BE2C (cell line): ENCODE measurements around the gene RAPGEF2.

ENCODE experiments used
- DNase-seq: peaks from one replicate; pipeline ENCODE4 v3.0.0-alpha.2; 2020
- H3K27me3 ChIP-seq: fragments of 250-450 bp; sonication (Bioruptor Pico); 2 replicates; pipeline ENCODE4 v1.5.1; 2020; ENCODE audit warnings: mild to moderate bottlenecking
- H3K36me3 ChIP-seq: fragments of 250-450 bp; sonication (Bioruptor Pico); 2 replicates; pipeline ENCODE4 v1.5.1; 2020; ENCODE audit warnings: mild to moderate bottlenecking
- H3K4me1 ChIP-seq: fragments of 250-450 bp; sonication (Bioruptor Pico); 2 replicates; pipeline ENCODE4 v1.5.1; 2020
- H3K4me3 ChIP-seq: 2 replicates; pipeline ENCODE4 v1.5.1; 2011; ENCODE audit warnings: low read depth, low read length
- H3K9me3 ChIP-seq: fragments of 250-450 bp; sonication (Bioruptor Pico); 2 replicates; pipeline ENCODE4 v1.5.1; 2020
- CTCF ChIP-seq: IDR thresholded peaks from 2 replicates; pipeline ENCODE4 v1.5.1; 2012; ENCODE audit warnings: mild to moderate bottlenecking, low read depth, low read length

Gene RAPGEF2

DNA sequence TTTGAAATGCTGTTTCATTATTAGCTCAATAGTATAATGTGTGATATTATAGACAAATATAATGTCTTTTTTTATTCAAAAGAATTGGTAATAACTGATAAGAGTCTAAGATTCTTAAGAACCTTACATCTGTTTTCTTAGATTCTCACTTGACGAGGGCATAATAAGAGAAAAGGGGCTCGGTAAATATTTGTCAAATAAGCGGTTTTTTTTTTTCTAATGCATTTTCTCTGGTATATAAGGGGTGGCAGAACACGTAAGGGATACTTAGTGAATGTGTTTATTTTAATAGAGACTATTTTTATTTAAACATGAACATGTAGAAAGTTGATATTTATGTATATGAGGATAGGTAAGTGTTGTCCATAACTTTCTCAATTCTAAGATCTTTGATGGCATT lies 200.6 kb downstream of the RAPGEF2 start:
- DNase-seq = no peak
- H3K9me3 ChIP-seq = no peaks in the 10 kb centered on the region

DNA sequence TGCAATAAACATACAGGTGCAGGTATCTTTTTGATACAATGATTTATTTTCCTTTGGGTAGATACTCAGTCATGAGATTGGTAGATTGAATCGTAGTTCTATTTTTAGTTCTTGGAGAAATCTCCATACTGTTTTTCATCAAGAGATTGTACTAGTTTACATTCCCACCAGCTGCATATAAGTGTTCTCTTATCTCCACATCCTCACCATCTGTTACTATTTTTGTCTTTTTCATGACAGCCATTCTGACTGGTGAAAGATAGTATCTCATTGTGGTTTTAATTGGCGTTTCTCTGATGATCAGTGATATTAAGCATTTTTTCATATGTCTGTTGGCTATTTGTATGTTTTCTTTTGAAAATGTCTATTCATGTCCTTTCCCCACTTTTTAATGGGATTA lies 202.2 kb downstream of the RAPGEF2 start:
- no peak for DNase-seq
- Histone ChIP-seq H3K4me3 (no peak overlapping the region), H3K9me3 (no peaks in the 10 kb centered on the region), H3K4me1 (no peaks in the 10 kb centered on the region; the same call in none of the 2 replicates), H3K27me3 (no peaks in the 10 kb centered on the region), H3K36me3 (peaks cover 30% of the 10 kb centered on the region)
- no peak for TF ChIP-seq CTCF

More for the DNA sequence above, 200.6 kb downstream of the RAPGEF2 start:
- Histone ChIP-seq H3K4me1 (no peaks in the 10 kb centered on the region; the same call in none of the 2 replicates), H3K4me3 (no peak overlapping the region), H3K27me3 (no peaks in the 10 kb centered on the region), H3K36me3 (peaks cover 26% of the 10 kb centered on the region)
- no peak for TF ChIP-seq CTCF

DNA sequence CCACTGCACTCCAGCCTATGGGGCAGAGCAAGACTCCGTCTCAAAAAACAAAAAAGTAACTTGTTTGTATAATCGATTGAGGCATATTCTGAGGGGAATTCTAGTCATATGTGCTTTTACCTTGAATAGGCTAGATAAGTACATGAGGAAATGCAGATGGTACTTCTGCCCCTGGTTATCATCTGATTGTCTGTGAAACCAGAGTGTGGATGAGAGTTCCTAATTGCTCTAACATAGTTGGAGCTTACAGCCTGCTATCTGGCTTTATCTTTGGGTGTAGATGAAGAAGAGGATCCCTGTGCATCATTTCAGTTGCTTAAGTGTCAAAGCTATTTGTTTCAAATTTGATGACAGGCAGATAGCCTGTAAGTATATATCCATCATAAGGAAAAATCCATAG lies 205.1 kb downstream of the RAPGEF2 start:
- peaks cover 30% of the 10 kb centered on the region for H3K36me3 ChIP-seq
- no peaks in the 10 kb centered on the region; the same call in none of the 2 replicates for H3K4me1 ChIP-seq
- no peaks in the 10 kb centered on the region for H3K27me3 ChIP-seq
- no peak overlapping the region for H3K4me3 ChIP-seq
- no peak for TF ChIP-seq CTCF
- no peak for DNase-seq
- H3K9me3 ChIP-seq = no peaks in the 10 kb centered on the region

DNA sequence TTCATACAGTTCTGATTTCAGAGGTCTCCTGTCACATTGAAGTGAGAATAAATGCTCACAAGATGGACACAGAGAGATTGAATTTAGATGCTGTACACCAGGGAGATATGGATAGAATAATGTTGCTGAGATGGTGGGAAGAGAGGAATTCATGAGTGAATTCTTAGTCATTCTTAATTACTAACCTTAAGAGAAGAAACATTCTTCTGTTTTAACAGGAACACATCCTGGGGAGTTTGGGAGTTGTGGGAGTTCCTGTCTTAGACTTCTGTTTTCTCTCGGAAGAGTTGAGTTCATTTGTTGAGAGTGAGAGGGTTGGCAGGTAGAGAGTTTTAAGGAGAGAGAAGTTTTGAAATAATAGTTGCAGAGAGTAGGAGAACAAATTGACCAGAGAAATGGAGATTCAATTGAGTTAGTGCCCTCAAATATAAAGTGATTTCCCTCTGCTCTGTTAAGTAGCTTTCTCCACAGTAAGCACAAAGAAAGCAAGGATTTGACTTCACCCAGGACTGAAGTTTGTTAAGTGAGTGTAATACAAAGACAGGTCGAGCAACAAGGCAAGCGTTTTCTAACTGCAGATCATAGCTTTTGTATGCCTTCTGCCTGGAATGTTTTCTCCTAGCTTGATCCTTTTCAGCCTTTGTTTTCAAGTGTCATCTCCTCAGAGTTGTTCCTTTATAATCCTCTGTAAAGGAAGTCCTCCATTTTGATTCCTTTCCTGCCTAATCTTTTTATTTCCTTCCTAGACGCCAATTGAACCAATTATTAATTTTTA lies 205.9 kb downstream of the RAPGEF2 start:
- Histone ChIP-seq H3K36me3 (peaks cover 37% of the 10 kb centered on the region), H3K9me3 (no peaks in the 10 kb centered on the region), H3K4me1 (no peaks in the 10 kb centered on the region; the same call in none of the 2 replicates), H3K27me3 (no peaks in the 10 kb centered on the region), H3K4me3 (no peak overlapping the region)
- TF ChIP-seq CTCF = no peak
- DNase-seq = no peak

DNA sequence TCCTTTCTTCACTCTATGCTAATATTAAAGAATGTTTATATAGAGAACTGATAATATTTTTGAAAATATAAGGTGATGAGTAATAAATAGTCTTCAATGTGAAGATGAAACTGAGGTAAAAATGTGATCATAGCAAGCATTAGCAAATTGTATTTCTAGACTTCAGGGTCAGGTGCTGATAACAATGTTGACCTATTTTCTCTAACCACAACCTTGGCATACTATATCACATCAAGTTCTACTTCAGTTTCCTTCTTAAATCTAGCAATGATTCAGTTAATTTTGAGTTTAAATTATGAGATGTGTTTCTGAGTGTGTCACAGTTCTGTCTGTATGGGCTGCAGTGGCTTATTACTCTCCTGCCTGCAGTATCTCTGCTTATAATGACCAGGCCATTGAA lies 209.4 kb downstream of the RAPGEF2 start:
- no peak overlapping the region for H3K4me3 ChIP-seq
- DNase-seq = no peak
- H3K9me3 ChIP-seq = no peaks in the 10 kb centered on the region

More for the DNA sequence above, 209.4 kb downstream of the RAPGEF2 start:
- no peak for TF ChIP-seq CTCF
- Histone ChIP-seq H3K27me3 (no peaks in the 10 kb centered on the region), H3K4me1 (no peaks in the 10 kb centered on the region; the same call in none of the 2 replicates), H3K36me3 (peaks cover 37% of the 10 kb centered on the region)
